HEK293 (cell line): ENCODE results near the gene CAPN13.

Experiments
- CTCF ChIA-PET: fragments of 350-600 bp; formaldehyde crosslinking; extraction: SDS; loops from one replicate; lab custom pipeline; 2021; ENCODE audit warnings: antibody characterized with exemption; lab: Yijun Ruan, JAX
- POLR2A ChIA-PET: fragments of 300-600 bp; formaldehyde crosslinking; extraction: SDS; loops from one replicate; lab custom pipeline; 2020; ENCODE audit warnings: antibody characterized with exemption, inconsistent platforms; lab: Yijun Ruan, JAX
- H3K27ac ChIP-seq: fragments of 200-500 bp; sonication (Bioruptor generic); 2 replicates; pipeline ENCODE4 v1.5.1; 2014; ENCODE audit warnings: low read depth, low read length, control low read depth, inconsistent platforms; ENCODE audit errors: extremely low read depth
- H3K36me3 ChIP-seq, 2 experiments: fragments of 200-500 bp in 1 of 2; sonication (Bioruptor generic) in 1 of 2; 1 replicate in 1 of 2; 2 replicates in 1 of 2; pipeline ENCODE4 v1.5.1; 2014 to 2017; ENCODE audit warnings: inconsistent platforms in 2 of 2, low read length in 2 of 2; ENCODE audit not compliant: control insufficient read depth in 2 of 2, insufficient read depth in 1 of 2
- H3K4me1 ChIP-seq: fragments of 200-500 bp; sonication (Bioruptor generic); 2 replicates; pipeline ENCODE4 v1.5.1; 2014; ENCODE audit warnings: mild to moderate bottlenecking, low read length, inconsistent platforms; ENCODE audit not compliant: control insufficient read depth, insufficient read depth
- H3K4me3 ChIP-seq: 2 replicates; pipeline ENCODE4 v1.5.1; 2011; ENCODE audit warnings: low read depth, mild to moderate bottlenecking, control low read depth, low read length, moderate library complexity
- H3K9me3 ChIP-seq: fragments of 200-500 bp; sonication (Bioruptor generic); 2 replicates; pipeline ENCODE4 v1.5.1; 2014; ENCODE audit warnings: low read depth, low read length, inconsistent platforms; ENCODE audit not compliant: control insufficient read depth, insufficient read depth
- ATF2 ChIP-seq: fragments of 450-650 bp; formaldehyde crosslinking; IDR thresholded peaks from 2 replicates; pipeline ENCODE4 v1.5.1; 2016; ENCODE audit warnings: missing biosample characterization, missing genetic modification characterization, low read depth
- FEZF1 ChIP-seq: fragments of 450-650 bp; formaldehyde crosslinking; IDR thresholded peaks from 2 replicates; pipeline ENCODE4 v1.5.1; 2016; ENCODE audit warnings: missing biosample characterization, missing genetic modification characterization
- INSM2 ChIP-seq: fragments of 450-650 bp; formaldehyde crosslinking; IDR thresholded peaks from 2 replicates; pipeline ENCODE4 v1.5.1; 2016; ENCODE audit warnings: missing biosample characterization, missing genetic modification characterization
- KLF9 ChIP-seq: fragments of 450-650 bp; formaldehyde crosslinking; IDR thresholded peaks from 2 replicates; pipeline ENCODE4 v1.5.1; 2016; ENCODE audit warnings: missing biosample characterization, missing genetic modification characterization, low read depth
- SP7 ChIP-seq: fragments of 450-650 bp; formaldehyde crosslinking; IDR thresholded peaks from 2 replicates; pipeline ENCODE4 v1.5.1; 2016; ENCODE audit warnings: missing biosample characterization, missing genetic modification characterization
- TCF7L2 ChIP-seq: IDR thresholded peaks from 2 replicates; pipeline ENCODE4 v1.6.1; 2011; ENCODE audit warnings: low read depth, mild to moderate bottlenecking, inconsistent platforms, low read length, moderate library complexity, borderline replicate concordance
- ZNF114 ChIP-seq: fragments of 450-650 bp; formaldehyde crosslinking; IDR thresholded peaks from 2 replicates; pipeline ENCODE4 v1.5.0; 2017; ENCODE audit warnings: missing biosample characterization, missing genetic modification characterization
- ZNF138 ChIP-seq: fragments of 450-650 bp; formaldehyde crosslinking; IDR thresholded peaks from 2 replicates; pipeline ENCODE4 v1.5.1; 2016; ENCODE audit warnings: missing biosample characterization, missing genetic modification characterization, borderline replicate concordance
- ZNF169 ChIP-seq: fragments of 450-650 bp; formaldehyde crosslinking; IDR thresholded peaks from 2 replicates; pipeline ENCODE4 v1.5.1; 2016; ENCODE audit warnings: missing biosample characterization, missing genetic modification characterization
- ZNF175 ChIP-seq: fragments of 450-650 bp; formaldehyde crosslinking; IDR thresholded peaks from 2 replicates; pipeline ENCODE4 v1.5.1; 2016; ENCODE audit warnings: missing biosample characterization, missing genetic modification characterization
- ZNF214 ChIP-seq: fragments of 450-650 bp; formaldehyde crosslinking; IDR thresholded peaks from 2 replicates; pipeline ENCODE4 v1.5.1; 2017; ENCODE audit warnings: missing biosample characterization, mild to moderate bottlenecking, missing genetic modification characterization, borderline replicate concordance
- ZNF23 ChIP-seq: fragments of 450-650 bp; formaldehyde crosslinking; IDR thresholded peaks from 2 replicates; pipeline ENCODE4 v1.5.1; 2016; ENCODE audit warnings: missing biosample characterization, missing genetic modification characterization, borderline replicate concordance
- ZNF560 ChIP-seq: fragments of 450-650 bp; formaldehyde crosslinking; IDR thresholded peaks from 2 replicates; pipeline ENCODE4 v1.5.1; 2017; ENCODE audit warnings: missing biosample characterization, missing genetic modification characterization, borderline replicate concordance
- ZNF580 ChIP-seq: fragments of 450-650 bp; formaldehyde crosslinking; IDR thresholded peaks from 2 replicates; pipeline ENCODE4 v1.5.1; 2016; ENCODE audit warnings: missing biosample characterization, missing genetic modification characterization
- ZNF610 ChIP-seq: fragments of 450-650 bp; formaldehyde crosslinking; IDR thresholded peaks from 2 replicates; pipeline ENCODE4 v1.5.1; 2016; ENCODE audit warnings: missing biosample characterization, missing genetic modification characterization, borderline replicate concordance
- ZSCAN23 ChIP-seq: fragments of 450-650 bp; formaldehyde crosslinking; IDR thresholded peaks from 2 replicates; pipeline ENCODE4 v1.5.1; 2016; ENCODE audit warnings: missing biosample characterization, missing genetic modification characterization
- TF ChIP-seq, protein P1 (sequence below): fragments of 450-650 bp; formaldehyde crosslinking; IDR thresholded peaks from 2 replicates; pipeline ENCODE4 v1.5.1; 2016; ENCODE audit warnings: missing biosample characterization, missing genetic modification characterization
- TF ChIP-seq, protein P2 (sequence below): fragments of 450-650 bp; formaldehyde crosslinking; IDR thresholded peaks from 2 replicates; pipeline ENCODE4 v1.5.1; 2017; ENCODE audit warnings: missing biosample characterization, missing genetic modification characterization
- TF ChIP-seq, protein P3 (sequence below): fragments of 450-650 bp; formaldehyde crosslinking; IDR thresholded peaks from 2 replicates; pipeline ENCODE4 v1.5.1; 2016; ENCODE audit warnings: missing biosample characterization, missing genetic modification characterization
- TF ChIP-seq, protein P4 (sequence below): fragments of 450-650 bp; formaldehyde crosslinking; IDR thresholded peaks from 2 replicates; pipeline ENCODE4 v1.5.1; 2016; ENCODE audit warnings: missing biosample characterization, missing genetic modification characterization
- TF ChIP-seq, protein P5 (sequence below): fragments of 450-650 bp; formaldehyde crosslinking; IDR thresholded peaks from 2 replicates; pipeline ENCODE4 v1.5.1; 2016; ENCODE audit warnings: missing biosample characterization, missing genetic modification characterization, low read depth

Gene CAPN13

GRCh38 chr2:30689496-30690125 is 117.6 kb downstream of the CAPN13 start (continued):
- no peak for TF ChIP-seq SP7 (tag by site-specific recombination)
- TF ChIP-seq, protein P1, sequence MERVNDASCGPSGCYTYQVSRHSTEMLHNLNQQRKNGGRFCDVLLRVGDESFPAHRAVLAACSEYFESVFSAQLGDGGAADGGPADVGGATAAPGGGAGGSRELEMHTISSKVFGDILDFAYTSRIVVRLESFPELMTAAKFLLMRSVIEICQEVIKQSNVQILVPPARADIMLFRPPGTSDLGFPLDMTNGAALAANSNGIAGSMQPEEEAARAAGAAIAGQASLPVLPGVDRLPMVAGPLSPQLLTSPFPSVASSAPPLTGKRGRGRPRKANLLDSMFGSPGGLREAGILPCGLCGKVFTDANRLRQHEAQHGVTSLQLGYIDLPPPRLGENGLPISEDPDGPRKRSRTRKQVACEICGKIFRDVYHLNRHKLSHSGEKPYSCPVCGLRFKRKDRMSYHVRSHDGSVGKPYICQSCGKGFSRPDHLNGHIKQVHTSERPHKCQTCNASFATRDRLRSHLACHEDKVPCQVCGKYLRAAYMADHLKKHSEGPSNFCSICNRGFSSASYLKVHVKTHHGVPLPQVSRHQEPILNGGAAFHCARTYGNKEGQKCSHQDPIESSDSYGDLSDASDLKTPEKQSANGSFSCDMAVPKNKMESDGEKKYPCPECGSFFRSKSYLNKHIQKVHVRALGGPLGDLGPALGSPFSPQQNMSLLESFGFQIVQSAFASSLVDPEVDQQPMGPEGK = no peak
- no peak for TF ChIP-seq ZNF560 (tag by site-specific recombination)
- no peak for TF ChIP-seq ZSCAN23 (tag by site-specific recombination)
- TF ChIP-seq, protein P2, sequence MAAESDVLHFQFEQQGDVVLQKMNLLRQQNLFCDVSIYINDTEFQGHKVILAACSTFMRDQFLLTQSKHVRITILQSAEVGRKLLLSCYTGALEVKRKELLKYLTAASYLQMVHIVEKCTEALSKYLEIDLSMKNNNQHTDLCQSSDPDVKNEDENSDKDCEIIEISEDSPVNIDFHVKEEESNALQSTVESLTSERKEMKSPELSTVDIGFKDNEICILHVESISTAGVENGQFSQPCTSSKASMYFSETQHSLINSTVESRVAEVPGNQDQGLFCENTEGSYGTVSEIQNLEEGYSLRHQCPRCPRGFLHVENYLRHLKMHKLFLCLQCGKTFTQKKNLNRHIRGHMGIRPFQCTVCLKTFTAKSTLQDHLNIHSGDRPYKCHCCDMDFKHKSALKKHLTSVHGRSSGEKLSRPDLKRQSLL (tag by site-specific recombination) = no peak
- no peak for TF ChIP-seq ZNF214
- TF ChIP-seq, protein P3, sequence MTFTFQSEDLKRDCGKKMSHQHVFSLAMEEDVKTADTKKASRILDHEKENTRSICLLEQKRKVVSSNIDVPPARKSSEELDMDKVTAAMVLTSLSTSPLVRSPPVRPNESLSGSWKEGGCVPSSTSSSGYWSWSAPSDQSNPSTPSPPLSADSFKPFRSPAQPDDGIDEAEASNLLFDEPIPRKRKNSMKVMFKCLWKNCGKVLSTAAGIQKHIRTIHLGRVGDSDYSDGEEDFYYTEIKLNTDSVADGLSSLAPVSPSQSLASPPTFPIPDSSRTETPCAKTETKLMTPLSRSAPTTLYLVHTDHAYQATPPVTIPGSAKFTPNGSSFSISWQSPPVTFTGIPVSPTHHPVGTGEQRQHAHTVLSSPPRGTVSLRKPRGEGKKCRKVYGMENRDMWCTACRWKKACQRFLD (tag by site-specific recombination) = no peak

DNA sequence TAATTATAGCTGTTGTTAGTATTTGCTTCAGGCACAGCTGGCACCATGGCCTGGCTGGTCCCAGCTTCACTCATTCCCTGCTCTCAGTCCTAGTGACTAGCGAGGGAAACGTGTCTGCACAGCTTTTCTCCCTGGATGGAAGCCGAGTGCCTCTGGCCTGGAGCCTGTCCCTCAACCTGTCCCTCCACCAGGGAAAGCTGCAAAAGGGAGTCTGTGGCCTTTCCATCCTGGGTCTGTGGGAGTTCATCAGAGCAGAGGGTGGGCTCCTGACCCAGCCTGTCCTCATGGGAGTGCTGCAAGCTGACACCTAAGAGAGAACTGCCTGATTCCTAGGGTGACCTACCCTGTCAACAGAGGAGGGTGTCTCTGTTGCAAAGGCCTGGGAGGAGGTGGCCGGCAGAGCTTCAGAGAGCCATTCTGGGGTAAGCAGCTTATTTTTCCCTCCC is 118.3 kb downstream of the CAPN13 start:
- Histone ChIP-seq H3K4me1 (no peaks in the 10 kb centered on the region), H3K9me3 (no peaks in the 10 kb centered on the region), H3K4me3 (no peak overlapping the region), H3K36me3 (no peaks in the 10 kb centered on the region), H3K27ac (no peak overlapping the region)
- CTCF ChIA-PET = interaction anchor here (0.8 to 2.7 kb wide), 5 partner anchors 13 to 524 kb away, joined by 3 to 10 read pairs (median 4); no protein-coding TSS in a partner anchor
- TF ChIP-seq ZNF23 (tag by site-specific recombination) = no peak
- no peak for TF ChIP-seq KLF9 (tag by site-specific recombination)
- TF ChIP-seq ZNF169 (tag by site-specific recombination) = no peak
- no peak for TF ChIP-seq ZNF175
- no peak for TF ChIP-seq ZNF610 (tag by site-specific recombination)
- TF ChIP-seq ZNF580 (tag by site-specific recombination) = no peak
- TF ChIP-seq, protein P4, sequence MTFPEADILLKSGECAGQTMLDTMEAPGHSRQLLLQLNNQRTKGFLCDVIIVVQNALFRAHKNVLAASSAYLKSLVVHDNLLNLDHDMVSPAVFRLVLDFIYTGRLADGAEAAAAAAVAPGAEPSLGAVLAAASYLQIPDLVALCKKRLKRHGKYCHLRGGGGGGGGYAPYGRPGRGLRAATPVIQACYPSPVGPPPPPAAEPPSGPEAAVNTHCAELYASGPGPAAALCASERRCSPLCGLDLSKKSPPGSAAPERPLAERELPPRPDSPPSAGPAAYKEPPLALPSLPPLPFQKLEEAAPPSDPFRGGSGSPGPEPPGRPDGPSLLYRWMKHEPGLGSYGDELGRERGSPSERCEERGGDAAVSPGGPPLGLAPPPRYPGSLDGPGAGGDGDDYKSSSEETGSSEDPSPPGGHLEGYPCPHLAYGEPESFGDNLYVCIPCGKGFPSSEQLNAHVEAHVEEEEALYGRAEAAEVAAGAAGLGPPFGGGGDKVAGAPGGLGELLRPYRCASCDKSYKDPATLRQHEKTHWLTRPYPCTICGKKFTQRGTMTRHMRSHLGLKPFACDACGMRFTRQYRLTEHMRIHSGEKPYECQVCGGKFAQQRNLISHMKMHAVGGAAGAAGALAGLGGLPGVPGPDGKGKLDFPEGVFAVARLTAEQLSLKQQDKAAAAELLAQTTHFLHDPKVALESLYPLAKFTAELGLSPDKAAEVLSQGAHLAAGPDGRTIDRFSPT (tag by site-specific recombination) = no peak
- TF ChIP-seq ATF2 (tag by site-specific recombination) = no peak
- TF ChIP-seq, protein P5, sequence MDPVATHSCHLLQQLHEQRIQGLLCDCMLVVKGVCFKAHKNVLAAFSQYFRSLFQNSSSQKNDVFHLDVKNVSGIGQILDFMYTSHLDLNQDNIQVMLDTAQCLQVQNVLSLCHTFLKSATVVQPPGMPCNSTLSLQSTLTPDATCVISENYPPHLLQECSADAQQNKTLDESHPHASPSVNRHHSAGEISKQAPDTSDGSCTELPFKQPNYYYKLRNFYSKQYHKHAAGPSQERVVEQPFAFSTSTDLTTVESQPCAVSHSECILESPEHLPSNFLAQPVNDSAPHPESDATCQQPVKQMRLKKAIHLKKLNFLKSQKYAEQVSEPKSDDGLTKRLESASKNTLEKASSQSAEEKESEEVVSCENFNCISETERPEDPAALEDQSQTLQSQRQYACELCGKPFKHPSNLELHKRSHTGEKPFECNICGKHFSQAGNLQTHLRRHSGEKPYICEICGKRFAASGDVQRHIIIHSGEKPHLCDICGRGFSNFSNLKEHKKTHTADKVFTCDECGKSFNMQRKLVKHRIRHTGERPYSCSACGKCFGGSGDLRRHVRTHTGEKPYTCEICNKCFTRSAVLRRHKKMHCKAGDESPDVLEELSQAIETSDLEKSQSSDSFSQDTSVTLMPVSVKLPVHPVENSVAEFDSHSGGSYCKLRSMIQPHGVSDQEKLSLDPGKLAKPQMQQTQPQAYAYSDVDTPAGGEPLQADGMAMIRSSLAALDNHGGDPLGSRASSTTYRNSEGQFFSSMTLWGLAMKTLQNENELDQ (tag by site-specific recombination) = no peak
- no peak for TF ChIP-seq FEZF1
- no peak for TF ChIP-seq TCF7L2
- TF ChIP-seq ZNF138 (tag by site-specific recombination) = no peak
- TF ChIP-seq INSM2 (tag by site-specific recombination) = no peak
- no peak for TF ChIP-seq ZNF114 (tag by site-specific recombination)
- no peak for TF ChIP-seq ZNF214
- POLR2A ChIA-PET = no interaction called here
